HG02623 (cell line): ENCODE data around the gene PRKCB.

ENCODE experiments used
- ATAC-seq: cut with Tn5 transposase; IDR thresholded peaks from one replicate; pipeline ENCODE4 v1.9.1; 2021; ENCODE audit warnings: moderate library complexity; ENCODE audit not compliant: unreplicated experiment

The PRKCB gene

DNA sequence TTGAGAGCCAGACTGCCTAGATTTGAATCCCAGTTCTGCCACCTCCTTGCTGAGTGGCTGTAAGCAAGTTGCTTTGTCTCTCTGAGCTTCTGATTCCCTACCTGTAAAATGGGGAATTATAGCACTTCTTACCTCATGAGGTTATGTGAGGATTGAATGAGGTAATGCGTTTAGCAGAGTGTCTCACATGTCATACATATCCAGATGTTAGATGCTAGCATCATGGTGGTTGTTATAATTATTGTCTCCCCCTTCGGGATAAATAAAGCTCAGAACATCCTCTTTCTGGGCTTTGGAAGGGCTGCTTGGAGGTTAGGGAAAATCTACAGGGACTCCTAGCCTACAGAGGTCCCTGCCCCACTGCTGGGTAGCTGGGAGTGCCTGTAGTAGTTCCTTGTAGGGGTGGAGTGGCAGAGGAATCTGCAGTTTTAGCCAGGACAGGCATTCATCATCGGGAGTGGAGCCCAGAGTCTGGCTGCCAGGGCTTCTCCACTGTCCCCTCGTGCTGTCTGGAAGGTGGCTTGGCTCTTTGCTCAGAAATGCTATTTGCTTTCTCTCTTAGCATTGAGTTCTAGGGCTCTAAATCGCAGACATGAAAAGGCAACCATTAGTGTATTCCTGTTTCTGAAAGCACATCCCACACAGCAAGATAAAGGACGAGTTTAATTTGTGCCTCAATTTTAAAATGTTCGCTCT, 282.5 kb downstream of the PRKCB start:
- ATAC-seq: no peak

DNA sequence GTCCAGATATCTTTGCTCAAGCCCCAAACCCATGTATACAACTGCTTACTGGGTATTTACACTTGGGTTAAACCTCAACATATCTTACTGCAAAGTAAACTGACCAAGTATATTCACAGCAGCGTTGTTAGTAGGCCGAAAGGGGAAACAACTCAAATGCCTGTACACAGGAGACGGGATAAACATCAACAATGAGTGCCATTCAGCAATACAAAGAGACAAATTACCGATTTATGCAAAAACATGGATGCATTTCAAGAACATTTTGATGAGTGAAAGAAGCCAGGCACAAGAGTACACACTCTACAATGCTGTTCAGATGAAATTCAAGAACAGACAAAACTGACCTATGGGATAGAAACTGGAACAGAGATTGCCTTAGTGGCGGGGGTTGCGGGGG, 284.0 kb downstream of the PRKCB start:
- ATAC-seq: no peak

GRCh38 chr16:24123275-24123674, 287.5 kb downstream of the PRKCB start:
- ATAC-seq: no peak

DNA sequence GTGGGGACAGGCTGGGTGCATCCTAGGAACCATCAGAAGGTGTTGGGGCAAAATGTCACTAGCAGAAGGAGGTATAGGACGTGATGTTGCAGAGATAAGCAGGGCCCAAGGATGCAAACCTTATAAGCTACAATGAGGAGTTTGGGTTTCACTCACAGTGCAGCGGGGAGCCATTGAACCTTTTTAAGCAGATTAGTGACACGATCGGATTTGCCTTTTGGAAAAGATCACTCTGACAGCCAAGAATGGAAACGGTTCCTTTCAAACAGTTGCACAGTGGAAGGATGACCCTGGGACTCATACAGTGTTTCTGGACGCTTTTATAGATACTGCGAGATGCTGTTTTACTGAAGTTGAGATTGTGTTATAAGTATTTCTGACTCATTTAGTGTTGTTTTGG, 288.5 kb downstream of the PRKCB start:
- ATAC-seq: no peak

DNA sequence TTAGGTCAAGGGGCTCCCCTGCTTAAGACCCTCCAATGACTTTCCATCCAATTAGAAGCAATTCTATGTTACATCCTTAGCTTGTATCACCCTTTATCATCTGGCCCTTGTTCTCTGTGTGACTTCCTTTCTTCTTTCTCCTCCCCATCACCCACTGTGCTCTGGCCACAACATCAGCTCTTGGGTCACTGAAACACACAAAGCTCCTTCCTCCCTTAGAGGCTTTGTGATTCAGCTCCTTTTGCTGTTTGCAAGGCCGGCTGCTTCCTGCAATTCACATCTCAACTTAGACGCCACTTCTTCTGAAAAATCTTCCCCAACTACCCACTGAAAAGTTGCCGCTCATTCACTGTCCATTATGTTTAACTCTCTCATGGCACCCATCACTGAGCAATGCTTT, 289.4 kb downstream of the PRKCB start:
- ATAC-seq: no peak

- no peak for ATAC-seq
Observed at GRCh38 chr16:24129412-24129918, 293.7 kb downstream of the PRKCB start.

DNA sequence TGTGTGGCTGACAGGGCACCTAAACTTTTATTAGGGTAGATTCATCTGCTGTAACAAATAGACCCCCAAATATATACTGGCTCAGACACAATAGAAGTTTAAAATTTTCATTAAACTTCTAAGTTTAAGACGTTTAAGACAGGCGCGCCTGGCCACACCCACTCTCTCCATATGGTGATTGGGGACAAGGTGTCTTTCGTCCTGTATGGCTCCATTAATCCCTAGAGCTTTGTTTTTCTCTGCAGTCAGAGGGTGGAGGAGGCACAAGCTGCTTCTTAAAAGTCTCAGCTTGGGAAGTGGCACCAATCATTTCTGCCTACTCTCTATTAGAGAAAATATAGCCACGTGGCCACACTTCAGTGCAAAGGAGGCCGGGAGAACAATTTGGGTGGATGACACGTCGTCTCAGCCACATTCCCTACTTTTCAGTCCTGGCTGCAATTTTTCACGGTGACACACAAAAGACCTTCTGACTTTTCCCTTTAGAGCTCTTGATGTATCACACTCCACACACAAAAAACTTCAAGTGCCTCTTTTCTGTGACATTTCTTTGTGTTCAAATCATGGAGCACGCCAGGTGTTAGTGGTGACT, 294.8 kb downstream of the PRKCB start:
- no peak for ATAC-seq

DNA sequence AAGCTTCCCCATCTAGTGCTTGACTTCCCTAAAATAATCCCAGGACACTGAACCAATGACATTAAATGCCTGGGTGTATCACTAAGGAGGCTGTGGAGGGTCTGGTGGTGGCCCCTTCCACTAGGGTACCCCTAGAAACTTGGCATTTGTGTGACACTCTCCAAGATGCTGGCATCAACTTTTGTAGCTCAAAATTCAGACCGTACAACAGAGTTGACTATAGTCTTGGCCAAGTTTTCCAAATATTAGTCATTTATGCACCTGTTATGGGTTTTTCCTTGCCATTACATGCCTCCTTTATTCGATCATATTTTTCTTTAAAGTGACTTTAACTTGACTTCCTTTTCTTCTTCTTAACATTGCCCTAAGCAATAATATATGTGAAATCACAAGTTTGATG, 295.5 kb downstream of the PRKCB start:
- ATAC-seq: no peak

GRCh38 chr16:24132048-24132796, 296.4 kb downstream of the PRKCB start:
- ATAC-seq: no peak

- ATAC-seq: no peak
Observed at GRCh38 chr16:24132797-24133155, 297.0 kb downstream of the PRKCB start.

GRCh38 chr16:24135624-24136565, 300.1 kb downstream of the PRKCB start:
- ATAC-seq: no peak

GRCh38 chr16:24138024-24138423, 302.2 kb downstream of the PRKCB start:
- ATAC-seq: no peak

DNA sequence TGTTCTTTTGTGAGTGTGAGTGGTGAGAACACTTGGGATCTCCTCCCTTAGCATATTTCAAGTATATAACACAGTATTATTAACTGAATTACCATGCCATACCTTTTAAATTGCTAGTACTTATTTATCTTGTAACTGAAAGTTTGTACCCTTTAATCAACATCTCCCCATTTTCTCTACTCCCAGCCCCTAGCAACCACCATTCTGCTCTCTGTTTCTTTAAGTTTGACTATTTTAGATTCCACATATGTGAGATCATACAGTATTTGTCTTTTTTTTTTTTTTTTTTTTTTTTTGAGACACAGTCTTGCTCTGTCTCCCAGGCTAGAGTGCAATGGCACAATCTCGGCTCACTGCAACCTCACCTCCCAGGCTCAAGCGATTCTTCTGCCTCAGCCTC, 302.8 kb downstream of the PRKCB start:
- no peak for ATAC-seq

GRCh38 chr16:24139282-24139681, 303.5 kb downstream of the PRKCB start:
- no peak for ATAC-seq

- no peak for ATAC-seq
Observed at GRCh38 chr16:24140730-24141129, 304.9 kb downstream of the PRKCB start.

GRCh38 chr16:24141466-24141865, 305.7 kb downstream of the PRKCB start:
- ATAC-seq: no peak

GRCh38 chr16:24141917-24142316, 306.1 kb downstream of the PRKCB start:
- no peak for ATAC-seq

DNA sequence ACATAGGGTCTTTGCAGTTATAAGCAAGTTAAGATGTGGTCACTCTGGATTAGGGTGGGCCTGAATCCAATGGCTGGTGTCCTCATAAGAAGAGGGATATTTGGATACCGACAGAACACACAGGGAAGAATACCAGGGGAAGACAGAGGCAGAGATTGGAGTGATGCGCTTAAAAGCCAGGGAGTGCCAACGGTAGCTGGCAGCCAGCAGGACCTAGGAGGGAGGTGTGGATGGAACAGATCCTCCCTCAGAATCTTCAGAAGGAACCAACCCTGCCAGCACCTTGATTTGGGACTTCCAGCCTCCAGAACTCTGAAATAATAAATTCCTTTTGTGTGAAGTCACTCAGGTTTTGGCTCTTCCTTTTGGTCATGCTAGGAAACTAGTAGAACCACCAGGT, 310.1 kb downstream of the PRKCB start:
- no peak for ATAC-seq

- ATAC-seq: no peak
Observed at GRCh38 chr16:24146518-24146917, 310.7 kb downstream of the PRKCB start.

DNA sequence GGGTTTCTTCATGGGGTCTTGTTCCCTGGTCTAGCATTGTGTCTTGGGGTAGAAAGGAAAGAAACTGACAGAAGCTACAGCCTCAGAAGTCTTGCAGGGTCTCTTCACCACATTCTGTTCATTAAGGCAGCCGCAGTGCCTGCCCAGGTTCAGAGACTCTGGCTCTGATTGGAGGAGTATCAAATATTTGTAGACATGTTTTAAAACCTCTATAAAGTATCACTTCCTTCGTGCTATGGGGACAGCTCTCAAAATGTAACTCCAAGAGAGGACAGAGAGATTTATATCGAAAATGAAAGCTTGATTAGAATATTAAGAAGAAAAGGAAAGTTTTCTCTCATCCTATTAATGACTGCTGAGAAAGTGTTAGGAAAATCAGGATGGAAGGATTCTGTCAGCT, 313.3 kb downstream of the PRKCB start:
- no peak for ATAC-seq

DNA sequence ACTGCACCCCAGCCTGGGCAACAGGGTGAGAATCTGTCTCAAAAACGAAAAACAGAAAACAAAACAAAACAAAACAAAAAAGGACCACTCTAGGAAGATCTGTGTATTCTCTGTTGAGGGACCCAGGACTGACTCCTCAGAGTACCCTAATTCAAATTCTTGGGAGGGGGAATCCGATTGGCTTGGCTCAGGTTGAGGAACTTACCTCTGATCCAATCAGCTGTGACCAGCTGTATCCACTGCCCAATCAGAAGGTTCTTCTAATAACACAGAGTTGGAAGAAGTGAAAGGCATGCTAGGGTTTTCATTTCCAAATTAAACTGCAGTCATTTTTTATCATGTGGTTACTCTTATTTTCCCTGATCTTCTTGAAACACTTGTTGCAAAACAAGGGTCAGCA, 314.5 kb downstream of the PRKCB start:
- no peak for ATAC-seq
